ENCODE measurements around the gene WASL.
A peak's percentile ranks its signal among the peaks of the same experiment; 100 is the strongest.
"Not testable (repeated sequence)": the region's sequence is repeated elsewhere in the genome, so short reads cannot be mapped to it uniquely, and the experiment has no call there.

WASL gene

GRCh38 chr7:123746055-123746454, 2.7 kb downstream of the WASL start:
- FAIRE-seq (no peak), DNase-seq (ENCODE audit: insufficient read length) (no peak)
- TF ChIP-seq TAF1 (IDR thresholded peaks at IDR 0.05; ENCODE audit: borderline replicate concordance, low read depth, low read length) (no peak), POLR2A (IDR thresholded peaks at IDR 0.05; ENCODE audit: low read depth, low read length) (no peak), POLR2AphosphoS5 (IDR thresholded peaks at IDR 0.05; ENCODE audit: low read depth, low read length) (no peak)

GRCh38 chr7:123745437-123745836, 3.4 kb downstream of the WASL start:
- DNase-seq (ENCODE audit: insufficient read length) (no peak), FAIRE-seq (no peak)
- TF ChIP-seq POLR2A (IDR thresholded peaks at IDR 0.05; ENCODE audit: low read depth, low read length) (no peak), POLR2AphosphoS5 (IDR thresholded peaks at IDR 0.05; ENCODE audit: low read depth, low read length) (no peak), TAF1 (IDR thresholded peaks at IDR 0.05; ENCODE audit: borderline replicate concordance, low read depth, low read length) (no peak)

GRCh38 chr7:123744416-123744815, 4.4 kb downstream of the WASL start:
- no peak for TF ChIP-seq POLR2AphosphoS5 (IDR thresholded peaks at IDR 0.05; ENCODE audit: low read depth, low read length)
- TF ChIP-seq TAF1 (IDR thresholded peaks at IDR 0.05; ENCODE audit: borderline replicate concordance, low read depth, low read length), result no peak
- TF ChIP-seq POLR2A (IDR thresholded peaks at IDR 0.05; ENCODE audit: low read depth, low read length), result no peak
- DNase-seq (ENCODE audit: insufficient read length) (no peak), FAIRE-seq (no peak)

- TF ChIP-seq POLR2A (IDR thresholded peaks at IDR 0.05; ENCODE audit: low read depth, low read length) (no peak), POLR2AphosphoS5 (IDR thresholded peaks at IDR 0.05; ENCODE audit: low read depth, low read length) (no peak), TAF1 (IDR thresholded peaks at IDR 0.05; ENCODE audit: borderline replicate concordance, low read depth, low read length) (no peak)
- DNase-seq (ENCODE audit: insufficient read length) (no peak), FAIRE-seq (no peak)
Measured at GRCh38 chr7:123741940-123742339, 6.9 kb downstream of the WASL start.

- TF ChIP-seq POLR2A (IDR thresholded peaks at IDR 0.05; ENCODE audit: low read depth, low read length) (no peak), TAF1 (IDR thresholded peaks at IDR 0.05; ENCODE audit: borderline replicate concordance, low read depth, low read length) (no peak), POLR2AphosphoS5 (IDR thresholded peaks at IDR 0.05; ENCODE audit: low read depth, low read length) (no peak)
- no peak for DNase-seq (ENCODE audit: insufficient read length)
- no peak for FAIRE-seq
Measured at GRCh38 chr7:123738808-123739207, 10.0 kb downstream of the WASL start.

GRCh38 chr7:123738356-123738755, 10.4 kb downstream of the WASL start:
- DNase-seq (ENCODE audit: insufficient read length) (no peak), FAIRE-seq (peak; percentile 58)
- TF ChIP-seq POLR2AphosphoS5 (IDR thresholded peaks at IDR 0.05; ENCODE audit: low read depth, low read length), result no peak
- TF ChIP-seq TAF1 (IDR thresholded peaks at IDR 0.05; ENCODE audit: borderline replicate concordance, low read depth, low read length), result no peak
- no peak for TF ChIP-seq POLR2A (IDR thresholded peaks at IDR 0.05; ENCODE audit: low read depth, low read length)

- DNase-seq (ENCODE audit: insufficient read length); FAIRE-seq: not testable (repeated sequence)
Measured at GRCh38 chr7:123737168-123737674, 11.6 kb downstream of the WASL start.

- FAIRE-seq (no peak), DNase-seq (ENCODE audit: insufficient read length) (no peak)
- TF ChIP-seq POLR2A (IDR thresholded peaks at IDR 0.05; ENCODE audit: low read depth, low read length) (no peak), POLR2AphosphoS5 (IDR thresholded peaks at IDR 0.05; ENCODE audit: low read depth, low read length) (no peak), TAF1 (IDR thresholded peaks at IDR 0.05; ENCODE audit: borderline replicate concordance, low read depth, low read length) (no peak)
Measured at GRCh38 chr7:123735539-123735938, 13.3 kb downstream of the WASL start.

GRCh38 chr7:123734498-123734897, 14.3 kb downstream of the WASL start:
- FAIRE-seq (no peak), DNase-seq (ENCODE audit: insufficient read length) (no peak)
- no peak for TF ChIP-seq POLR2A (IDR thresholded peaks at IDR 0.05; ENCODE audit: low read depth, low read length)
- TF ChIP-seq TAF1 (IDR thresholded peaks at IDR 0.05; ENCODE audit: borderline replicate concordance, low read depth, low read length), result no peak
- TF ChIP-seq POLR2AphosphoS5 (IDR thresholded peaks at IDR 0.05; ENCODE audit: low read depth, low read length), result no peak

GRCh38 chr7:123732413-123733091, 16.3 kb downstream of the WASL start:
- TF ChIP-seq POLR2A (IDR thresholded peaks at IDR 0.05; ENCODE audit: low read depth, low read length) (no peak), POLR2AphosphoS5 (IDR thresholded peaks at IDR 0.05; ENCODE audit: low read depth, low read length) (no peak), TAF1 (IDR thresholded peaks at IDR 0.05; ENCODE audit: borderline replicate concordance, low read depth, low read length) (no peak)
- no peak for DNase-seq (ENCODE audit: insufficient read length)
- FAIRE-seq, result no peak

- TF ChIP-seq POLR2AphosphoS5 (IDR thresholded peaks at IDR 0.05; ENCODE audit: low read depth, low read length) (no peak), TAF1 (IDR thresholded peaks at IDR 0.05; ENCODE audit: borderline replicate concordance, low read depth, low read length) (no peak), POLR2A (IDR thresholded peaks at IDR 0.05; ENCODE audit: low read depth, low read length) (no peak)
- no peak for FAIRE-seq
- no peak for DNase-seq (ENCODE audit: insufficient read length)
Measured at GRCh38 chr7:123729218-123729578, 19.6 kb downstream of the WASL start.

- DNase-seq (ENCODE audit: insufficient read length) (no peak), FAIRE-seq (no peak)
- TF ChIP-seq TAF1 (IDR thresholded peaks at IDR 0.05; ENCODE audit: borderline replicate concordance, low read depth, low read length) (no peak), POLR2AphosphoS5 (IDR thresholded peaks at IDR 0.05; ENCODE audit: low read depth, low read length) (no peak), POLR2A (IDR thresholded peaks at IDR 0.05; ENCODE audit: low read depth, low read length) (no peak)
Measured at GRCh38 chr7:123727071-123727837, 21.5 kb downstream of the WASL start.

Data from GM12892 (cell line).